Measurements from ENCODE around the gene PDCD11.
"Not testable (repeated sequence)": the region's sequence is repeated elsewhere in the genome, so short reads cannot be mapped to it uniquely, and the experiment has no call there.

PDCD11 gene

DNA sequence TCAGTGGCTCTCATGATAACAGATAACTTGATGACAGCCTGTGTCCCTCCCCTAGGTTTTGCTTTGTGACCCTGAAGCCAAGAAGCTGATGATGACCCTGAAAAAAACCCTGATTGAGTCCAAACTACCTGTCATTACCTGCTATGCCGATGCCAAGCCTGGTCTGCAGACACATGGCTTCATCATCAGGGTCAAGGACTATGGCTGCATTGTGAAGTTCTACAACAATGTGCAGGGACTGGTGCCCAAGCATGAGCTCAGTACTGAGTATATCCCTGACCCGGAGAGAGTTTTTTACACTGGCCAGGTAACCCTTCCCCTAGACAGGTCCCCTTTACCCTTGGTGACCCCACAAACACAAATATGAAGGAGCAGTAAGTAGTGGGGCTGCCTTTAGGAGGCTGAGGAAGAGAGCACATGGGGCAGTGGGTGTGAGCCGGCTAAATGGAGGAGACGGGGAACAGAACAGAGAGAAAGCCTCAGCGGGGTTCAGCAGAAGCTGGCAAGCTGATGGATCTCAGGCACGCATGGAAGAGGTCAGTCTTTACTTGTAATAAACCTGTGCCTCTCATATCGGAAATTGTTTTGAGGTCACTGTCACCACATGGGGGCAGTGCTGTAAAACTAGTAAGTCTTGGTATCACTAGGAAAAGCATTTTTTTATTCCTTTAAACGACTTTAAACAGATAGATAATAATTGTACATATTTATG, 20.2 kb downstream of the PDCD11 start:
- peak; percentile 21 for DNase-seq (ENCODE audit: low spot score)

DNA sequence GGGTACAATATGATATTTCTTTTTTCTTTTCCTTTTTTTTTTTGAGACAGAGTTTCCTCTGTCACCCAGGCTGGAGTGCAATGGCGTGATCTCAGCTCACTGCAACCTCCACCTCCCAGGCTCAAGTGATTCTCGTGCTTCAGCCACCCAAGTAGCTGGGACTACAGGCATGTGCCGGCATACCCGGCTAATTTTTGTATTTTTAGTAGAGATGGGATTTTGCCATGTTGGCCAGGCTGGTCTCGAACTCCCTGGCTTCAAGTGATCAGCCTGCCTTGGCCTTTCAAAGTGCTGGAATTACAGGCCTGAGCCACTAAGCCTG, 20.7 kb downstream of the PDCD11 start:
- not testable (repeated sequence) for DNase-seq (ENCODE audit: low spot score)

DNA sequence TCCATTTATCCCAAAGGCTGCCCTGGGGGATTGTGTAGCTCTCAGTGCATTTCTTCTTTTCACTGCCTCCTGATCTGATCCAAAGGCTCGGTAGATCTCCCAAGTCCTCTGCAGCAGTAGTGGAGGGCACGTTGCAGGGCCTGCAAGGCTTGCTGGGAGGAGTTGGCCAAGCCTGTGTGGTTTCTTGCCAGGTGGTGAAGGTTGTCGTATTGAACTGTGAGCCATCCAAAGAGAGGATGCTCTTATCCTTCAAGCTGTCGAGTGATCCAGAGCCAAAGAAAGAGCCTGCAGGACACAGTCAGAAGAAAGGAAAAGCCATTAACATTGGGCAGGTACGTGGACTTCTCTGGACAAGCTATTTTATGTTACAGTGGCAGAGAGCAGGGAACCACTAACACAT, 21.2 kb downstream of the PDCD11 start:
- no peak for DNase-seq (ENCODE audit: low spot score)

DNA sequence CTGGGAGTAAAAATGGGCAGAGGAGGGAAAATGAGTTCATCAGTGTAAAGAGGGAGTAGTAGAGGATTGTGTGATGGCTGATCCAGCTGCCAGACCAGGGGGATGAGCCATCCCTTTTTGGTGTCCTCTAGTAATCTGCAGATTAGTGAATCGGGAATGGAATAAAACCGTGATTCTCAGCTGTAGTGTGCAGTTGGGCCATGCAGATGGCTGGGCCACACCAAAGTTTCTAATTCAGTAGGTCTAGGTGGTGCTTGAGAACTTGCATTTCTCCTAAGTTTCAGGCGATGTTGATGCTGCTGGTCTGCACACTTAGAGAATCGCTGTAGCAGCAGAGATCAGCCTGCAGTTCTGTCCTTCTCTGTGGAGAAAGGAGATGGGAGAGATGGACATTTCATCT, 22.7 kb downstream of the PDCD11 start:
- DNase-seq (ENCODE audit: low spot score), result no peak

DNA sequence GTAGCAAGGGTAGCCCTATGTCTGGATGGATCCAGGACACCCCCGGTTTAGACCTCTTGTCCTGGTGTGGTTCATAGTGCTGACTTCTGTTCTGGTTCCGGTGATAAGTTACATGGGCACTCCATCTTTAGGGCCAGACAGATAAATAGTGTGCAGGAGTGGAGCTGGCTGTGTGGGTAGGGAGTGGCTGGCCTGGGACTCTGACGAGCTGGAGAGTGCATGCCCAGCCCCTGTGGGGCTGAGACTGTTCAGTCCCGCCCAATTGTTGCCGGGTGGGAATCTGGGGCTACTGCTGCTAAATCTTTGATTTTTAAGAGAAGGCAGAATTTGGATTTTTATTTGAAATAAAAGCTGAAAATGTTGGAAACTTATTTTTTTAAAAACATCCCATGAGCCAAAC, 27.3 kb downstream of the PDCD11 start:
- DNase-seq (ENCODE audit: low spot score), result no peak

DNA sequence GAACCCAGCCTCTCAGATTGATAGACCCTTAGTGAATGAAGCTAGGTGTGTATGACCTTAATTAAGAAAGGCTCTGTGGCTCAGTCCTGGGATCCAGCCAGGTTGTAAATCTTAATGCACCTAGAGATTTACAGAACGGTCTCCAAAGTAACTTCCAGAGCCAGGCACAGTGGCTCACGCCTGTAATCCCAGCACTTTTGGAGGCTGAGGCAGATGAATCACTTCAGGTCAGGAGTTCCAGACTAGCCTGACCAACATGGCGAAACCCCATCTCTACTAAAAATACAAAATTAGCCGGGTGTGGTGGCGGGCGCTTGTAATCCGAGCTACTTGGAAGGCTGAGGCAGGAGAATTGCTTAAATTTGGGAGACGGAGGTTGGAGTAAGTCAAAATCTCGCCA, 31.4 kb downstream of the PDCD11 start:
- DNase-seq (ENCODE audit: low spot score), result no peak

DNA sequence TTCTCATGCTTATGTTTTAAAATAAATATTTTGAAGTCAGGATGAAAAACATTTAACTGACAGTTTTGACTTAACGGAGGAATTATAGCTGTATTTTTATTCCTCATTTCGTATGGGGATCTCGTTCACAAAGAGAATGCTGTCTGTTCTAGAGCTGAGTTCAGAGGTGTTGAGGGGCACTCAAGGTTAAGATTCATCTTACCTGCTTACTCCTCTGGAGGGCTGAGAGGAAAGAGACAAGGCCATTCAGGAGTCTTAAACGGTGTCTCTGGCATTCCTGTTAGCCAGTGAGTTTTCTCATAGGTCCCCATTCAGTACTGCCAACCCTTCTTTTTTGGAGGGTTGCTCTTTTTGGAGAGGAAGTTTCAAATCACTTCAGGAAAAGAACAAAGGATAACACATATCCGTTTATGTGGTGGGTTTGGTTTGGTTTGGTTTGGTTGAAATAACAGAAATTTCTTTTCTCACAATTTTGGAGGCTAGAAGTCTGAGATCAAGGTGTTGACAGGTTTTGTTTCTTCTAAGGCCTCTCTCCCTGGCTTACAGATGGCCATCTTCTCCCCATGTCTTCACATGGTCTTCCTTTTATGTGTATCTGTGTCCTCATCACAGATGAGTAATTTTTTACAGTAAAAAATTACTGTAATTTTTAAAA, 32.7 kb downstream of the PDCD11 start:
- no peak for DNase-seq (ENCODE audit: low spot score)

DNA sequence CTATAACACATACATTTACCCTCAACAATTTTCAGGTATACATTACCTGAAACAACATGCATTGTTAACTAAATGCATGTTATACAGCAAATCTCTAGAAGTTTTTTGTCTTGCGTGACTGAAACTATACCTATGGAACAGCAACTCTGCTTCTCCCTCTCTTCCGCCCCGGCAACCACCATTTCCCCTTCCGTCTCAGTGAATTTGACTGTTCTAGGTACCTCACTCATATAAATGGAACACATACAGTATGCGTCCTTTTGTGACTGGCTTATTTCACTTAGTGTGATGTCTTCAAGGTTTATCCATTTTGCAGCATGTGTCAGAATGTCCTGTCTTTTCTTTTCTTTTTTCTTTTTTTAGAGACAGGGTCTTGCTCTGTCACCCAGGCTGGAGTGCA, 33.2 kb downstream of the PDCD11 start:
- DNase-seq (ENCODE audit: low spot score), result no peak

DNA sequence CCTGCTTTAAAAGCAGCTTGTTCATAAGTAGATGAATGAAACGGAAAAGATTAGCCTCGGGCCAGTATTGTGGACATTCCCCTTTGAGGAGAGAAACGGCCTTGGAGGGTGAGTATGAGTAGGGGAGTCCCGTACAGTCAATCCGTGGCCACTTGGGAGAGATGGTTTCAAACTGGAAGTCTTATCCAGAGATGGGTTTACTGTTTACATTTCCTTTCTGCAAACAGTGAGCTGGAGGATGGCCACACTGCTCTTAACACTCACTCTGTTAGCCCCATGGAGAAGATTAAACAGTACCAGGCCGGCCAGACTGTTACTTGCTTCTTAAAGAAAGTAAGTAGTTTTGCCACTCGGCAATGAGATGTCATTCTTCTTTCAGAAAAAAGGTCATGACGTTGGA, 35.5 kb downstream of the PDCD11 start:
- DNase-seq (ENCODE audit: low spot score), result no peak

DNA sequence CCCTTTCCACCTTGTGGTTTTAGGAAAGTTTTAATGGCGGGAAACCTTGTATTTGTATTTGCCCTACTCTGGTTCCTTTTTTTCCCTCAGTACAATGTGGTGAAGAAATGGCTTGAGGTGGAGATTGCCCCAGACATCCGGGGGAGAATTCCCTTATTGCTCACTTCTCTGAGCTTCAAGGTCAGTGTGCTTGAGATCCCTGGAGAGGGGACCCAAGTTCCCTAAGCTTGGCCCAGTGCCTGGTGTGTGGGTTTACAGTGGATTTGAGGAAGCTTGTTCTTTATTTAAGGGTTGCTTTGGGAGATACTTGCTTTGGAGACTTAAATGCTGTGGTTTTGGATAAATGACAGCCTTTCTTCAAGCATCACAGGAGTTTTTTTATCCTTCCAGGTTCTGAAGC, 37.4 kb downstream of the PDCD11 start:
- DNase-seq (ENCODE audit: low spot score), result no peak

DNA sequence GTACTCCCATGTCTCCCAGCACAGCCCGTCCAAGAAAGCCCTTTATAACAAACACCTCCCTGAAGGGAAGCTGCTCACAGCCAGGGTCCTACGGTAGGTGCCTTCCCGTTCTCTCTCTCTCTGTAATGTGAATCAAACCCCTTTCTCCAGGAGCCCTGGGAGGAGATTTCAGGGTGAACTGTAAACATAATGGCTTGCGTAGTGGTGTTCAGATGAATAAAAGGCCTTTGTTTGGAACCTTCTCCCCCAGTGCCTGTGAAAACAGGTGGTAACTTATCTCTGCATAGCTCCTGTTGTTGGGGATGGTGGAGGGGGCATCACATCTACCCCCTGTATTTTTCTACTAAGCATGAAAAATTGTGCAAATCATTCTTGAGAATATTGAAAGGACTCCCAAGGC, 43.4 kb downstream of the PDCD11 start:
- DNase-seq (ENCODE audit: low spot score), result no peak

DNA sequence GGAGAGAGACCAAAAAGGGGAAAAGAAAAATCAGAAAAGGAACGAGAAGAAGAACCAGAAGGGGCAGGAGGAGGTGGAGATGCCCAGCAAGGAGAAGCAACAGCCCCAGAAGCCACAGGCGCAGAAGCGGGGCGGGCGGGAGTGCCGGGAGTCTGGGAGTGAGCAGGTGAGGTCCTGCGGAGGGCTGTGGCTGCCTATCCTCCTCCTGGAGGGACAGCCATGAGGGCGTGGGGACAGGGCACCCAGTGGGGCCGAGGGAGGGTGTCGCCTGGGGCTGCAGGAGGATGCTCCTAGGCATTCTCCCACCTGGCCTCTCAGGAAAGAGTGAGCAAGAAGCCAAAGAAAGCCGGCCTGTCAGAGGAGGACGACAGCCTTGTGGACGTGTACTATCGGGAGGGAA, 44.0 kb downstream of the PDCD11 start:
- no peak for DNase-seq (ENCODE audit: low spot score)

DNA sequence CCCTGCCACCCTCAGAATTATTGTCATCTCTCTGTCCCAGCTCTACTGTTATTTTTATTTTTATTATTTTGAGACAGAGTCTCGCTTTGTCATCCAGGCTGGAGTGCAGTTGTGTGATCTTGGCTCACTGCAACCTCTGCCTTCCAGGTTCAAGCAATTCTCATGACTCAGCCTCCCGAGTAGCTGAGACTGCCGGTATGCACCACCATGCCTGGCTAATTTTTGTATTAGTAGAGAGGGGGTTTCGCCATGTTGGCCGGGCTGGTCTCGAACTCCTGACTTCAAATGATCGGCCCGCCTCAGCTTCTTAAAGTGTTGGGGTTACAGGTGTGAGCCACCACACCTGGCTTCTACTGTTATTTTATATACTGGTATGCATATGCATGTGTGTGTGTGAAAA, 44.8 kb downstream of the PDCD11 start:
- DNase-seq (ENCODE audit: low spot score), result no peak

DNA sequence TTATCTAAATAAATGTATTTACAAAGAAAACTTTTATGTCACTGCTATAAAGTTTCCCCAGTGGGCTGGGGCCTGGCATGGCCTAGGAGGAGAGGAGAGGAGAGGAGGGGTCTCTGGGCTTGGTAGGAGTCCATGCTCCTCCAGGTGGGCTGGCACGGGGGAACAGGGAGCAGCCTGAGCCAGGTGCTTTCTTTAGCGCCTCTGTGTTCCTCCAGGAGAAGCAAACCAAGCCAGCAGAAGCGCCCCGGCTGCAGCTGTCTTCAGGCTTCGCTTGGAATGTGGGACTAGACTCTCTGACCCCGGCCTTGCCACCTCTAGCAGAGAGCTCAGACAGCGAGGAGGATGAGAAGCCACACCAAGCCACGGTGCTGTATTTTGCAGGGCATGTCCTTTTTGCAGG, 45.2 kb downstream of the PDCD11 start:
- no peak for DNase-seq (ENCODE audit: low spot score)

DNA sequence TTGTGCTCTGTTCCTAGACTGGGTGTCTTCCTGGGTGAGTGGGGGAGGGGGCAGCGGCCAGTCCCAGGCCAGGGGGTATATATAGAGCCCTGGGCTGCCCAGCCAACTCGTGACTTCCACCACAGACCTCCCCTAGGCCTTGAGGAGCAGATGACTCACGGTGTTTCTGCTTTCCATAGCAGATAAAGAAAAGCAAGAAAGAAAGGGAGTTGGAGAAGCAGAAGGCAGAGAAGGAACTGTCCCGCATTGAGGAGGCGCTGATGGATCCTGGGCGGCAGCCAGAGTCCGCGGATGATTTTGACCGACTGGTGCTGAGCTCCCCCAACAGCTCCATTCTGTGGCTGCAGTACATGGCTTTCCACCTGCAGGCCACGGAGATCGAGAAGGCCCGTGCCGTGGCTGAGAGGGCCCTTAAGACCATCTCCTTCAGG, 45.6 kb downstream of the PDCD11 start:
- no peak for DNase-seq (ENCODE audit: low spot score)

DNA sequence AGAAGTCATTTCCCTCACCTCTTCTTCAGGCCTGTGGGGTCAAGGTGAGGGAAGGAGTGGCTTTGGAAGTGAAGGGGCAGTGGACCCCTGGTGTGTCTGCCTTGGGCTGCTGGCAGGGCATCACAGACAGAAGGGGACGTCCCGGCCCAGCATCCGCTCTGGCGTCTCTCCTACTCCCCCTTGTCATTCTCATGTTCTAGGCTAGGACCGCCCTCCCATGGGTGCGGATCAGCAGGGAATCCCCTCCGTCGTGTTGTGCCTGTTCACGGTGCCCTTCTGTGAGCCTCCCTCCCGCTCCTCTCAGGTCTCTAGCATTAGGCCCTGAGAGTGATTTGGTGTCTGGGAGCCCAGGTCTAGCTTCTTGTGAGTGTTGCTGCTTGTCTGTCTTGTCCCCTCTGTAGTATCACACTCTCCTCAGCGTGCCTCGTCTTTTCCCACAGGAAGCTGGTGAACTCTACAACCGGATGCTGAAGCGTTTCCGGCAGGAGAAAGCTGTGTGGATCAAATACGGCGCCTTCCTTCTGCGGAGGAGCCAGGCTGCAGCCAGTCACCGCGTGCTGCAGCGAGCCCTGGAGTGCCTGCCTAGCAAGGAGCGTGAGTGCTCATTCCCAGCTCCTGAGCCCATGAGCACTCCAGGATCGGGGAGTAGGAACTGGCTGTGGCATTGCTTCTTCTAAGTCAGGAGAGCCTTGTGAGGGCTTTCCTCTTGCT, 47.2 kb downstream of the PDCD11 start:
- DNase-seq (ENCODE audit: low spot score), result no peak

DNA sequence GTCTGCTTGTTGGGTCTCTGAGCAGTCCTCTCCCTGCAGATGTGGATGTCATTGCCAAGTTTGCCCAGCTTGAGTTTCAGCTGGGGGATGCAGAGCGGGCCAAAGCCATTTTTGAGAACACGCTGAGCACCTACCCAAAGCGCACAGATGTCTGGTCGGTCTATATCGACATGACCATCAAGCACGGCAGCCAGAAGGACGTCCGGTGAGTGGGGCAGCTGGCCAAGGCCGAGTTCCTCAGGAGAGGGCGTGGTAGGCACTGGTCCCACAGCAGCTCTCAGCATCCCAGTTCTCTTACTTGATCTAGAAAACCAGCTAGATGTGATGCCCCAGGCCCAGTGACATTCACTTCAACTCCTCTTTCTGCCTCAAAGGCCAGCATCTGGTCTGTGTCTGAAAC, 48.1 kb downstream of the PDCD11 start:
- no peak for DNase-seq (ENCODE audit: low spot score)

DNA sequence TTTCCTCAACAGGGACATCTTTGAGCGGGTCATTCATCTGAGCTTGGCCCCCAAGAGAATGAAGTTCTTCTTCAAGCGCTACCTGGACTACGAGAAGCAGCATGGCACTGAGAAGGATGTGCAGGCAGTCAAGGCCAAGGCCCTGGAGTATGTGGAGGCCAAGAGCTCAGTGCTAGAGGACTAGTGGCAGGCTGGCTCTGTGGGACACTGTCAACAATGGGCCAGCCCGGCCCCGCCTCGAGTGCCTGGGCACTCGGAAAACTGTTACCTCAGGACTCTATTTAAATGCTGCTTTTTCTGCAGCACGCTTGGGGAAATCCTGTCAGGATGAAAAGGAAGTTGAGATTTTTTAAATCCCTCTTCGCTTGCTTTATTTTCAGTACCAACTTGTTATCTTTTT, 48.9 kb downstream of the PDCD11 start:
- no peak for DNase-seq (ENCODE audit: low spot score)

DNA sequence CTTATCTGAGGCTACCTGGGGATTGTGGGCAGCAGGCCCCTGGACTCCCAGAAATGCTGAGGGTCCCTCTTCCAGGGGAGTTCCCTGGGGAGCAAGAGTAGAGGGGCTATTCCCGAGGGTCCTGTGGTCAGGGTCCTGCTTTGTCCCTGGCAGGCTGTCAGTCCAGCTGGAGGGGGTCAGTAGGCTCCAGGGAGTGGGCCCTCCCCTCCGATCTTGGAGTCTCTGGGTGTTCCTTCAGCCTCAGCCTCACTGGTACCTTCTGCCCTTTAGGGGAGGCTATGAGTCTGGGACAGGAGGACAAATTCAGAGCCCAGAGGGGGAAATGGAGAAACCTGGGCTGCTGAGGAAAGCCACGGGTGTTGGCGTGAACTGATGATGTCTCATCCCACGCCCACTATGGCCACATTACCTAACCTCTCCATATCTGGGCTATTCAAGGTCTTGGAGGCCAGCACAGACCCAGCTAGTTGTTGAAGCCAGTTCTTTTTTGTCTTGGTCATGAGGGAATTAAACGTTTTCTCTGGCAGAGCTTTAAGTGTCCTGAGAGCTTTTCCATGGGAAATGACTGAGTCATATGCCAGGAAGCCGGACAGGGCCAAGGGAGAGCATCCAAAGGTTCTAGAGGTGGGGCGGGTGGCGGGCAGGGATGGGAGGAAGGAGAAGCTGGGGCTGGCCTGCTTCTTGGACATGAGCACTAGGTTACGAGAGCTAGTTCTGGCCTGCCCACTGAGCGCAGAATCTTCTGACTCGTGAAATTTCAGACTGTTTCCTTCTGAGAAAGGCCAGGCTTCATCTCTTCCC, 49.5 kb downstream of the PDCD11 start:
- no peak for DNase-seq (ENCODE audit: low spot score)

DNA sequence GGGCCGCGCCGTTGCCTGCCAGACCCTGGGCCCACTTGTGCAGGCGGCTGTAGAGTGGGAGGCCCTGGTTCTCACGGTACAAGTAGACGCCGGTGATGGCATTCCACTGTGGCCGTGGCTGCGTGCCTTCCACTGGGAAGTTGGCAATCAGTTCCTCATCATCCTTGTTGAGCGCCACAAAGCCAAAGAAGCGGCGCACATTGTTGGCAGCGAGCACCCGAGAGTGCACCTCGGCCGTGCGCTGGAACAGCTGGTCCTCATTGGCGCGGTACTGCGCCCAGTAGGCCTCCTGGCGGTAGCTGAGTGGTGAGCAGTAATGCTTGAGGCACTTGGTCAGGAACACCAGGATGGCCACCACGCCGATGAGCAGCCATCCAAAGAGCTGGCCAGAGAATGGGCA, 50.8 kb downstream of the PDCD11 start:
- no peak for DNase-seq (ENCODE audit: low spot score)

DNA sequence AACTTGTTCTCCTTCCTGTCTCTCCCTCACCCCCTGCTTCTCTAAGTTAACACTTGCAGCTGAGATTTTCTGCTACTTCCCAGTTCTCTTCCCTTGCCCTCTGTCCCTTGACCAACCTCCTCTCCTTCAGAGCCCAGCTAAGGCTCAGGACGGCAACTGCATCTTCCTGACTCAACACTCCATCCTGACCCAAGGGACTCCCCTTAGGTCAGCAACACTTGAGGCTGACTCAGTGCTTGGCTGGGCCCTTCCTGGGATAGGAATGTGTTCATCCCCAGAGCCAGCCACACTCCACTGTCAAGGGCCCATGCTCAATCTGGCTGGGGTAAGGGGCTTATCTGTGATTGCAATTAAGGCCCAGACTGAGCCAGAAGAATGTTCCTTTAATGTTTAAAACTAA, 52.3 kb downstream of the PDCD11 start:
- DNase-seq (ENCODE audit: low spot score), result peak; percentile 9

DNA sequence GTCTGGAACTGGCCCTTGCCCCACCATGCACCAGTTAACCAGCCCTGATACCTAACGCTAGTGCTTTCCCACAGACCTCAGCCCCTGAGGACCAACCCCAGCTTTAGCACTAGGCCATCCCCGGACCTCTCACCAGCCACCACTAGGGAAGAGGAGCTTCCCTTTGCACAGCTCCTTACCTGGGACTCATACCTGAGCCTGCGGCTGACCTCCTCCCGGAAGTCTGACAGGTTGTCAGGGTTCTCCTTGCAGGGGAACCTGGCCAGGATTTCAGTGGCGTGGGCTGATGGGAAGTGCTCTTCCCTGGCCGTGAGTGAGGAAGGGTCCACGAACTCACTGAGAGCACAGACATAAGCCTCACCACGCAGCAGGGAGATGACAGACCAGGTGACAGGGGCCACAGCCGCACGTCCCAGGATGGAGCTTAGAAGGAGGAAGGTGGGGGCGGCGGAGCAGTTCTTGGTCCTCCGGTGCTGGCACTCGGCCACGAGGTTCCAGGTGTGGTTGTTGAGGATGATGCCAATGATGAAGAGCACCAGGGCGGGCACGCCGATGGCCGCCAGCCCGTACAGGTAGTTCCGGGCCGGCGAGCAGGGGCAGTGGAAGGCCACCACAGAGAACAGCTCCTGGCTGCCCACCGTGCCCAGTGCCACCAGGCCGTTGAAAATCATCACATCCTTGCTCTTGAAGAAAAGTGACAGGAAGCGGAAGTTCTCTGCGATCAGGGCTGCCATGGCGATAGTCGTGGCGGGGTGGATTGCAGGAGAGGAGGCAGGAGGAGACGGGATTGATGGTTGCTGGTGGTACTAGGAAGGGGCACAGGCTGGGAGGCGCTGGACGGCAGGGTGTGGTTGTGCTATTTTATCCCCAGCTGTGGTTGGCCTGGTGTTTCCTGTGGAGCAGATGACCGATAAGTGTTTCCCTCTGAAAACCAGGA, 53.0 kb downstream of the PDCD11 start:
- DNase-seq (ENCODE audit: low spot score), result no peak

Data from LoVo (cell line).